ENCODE results near the gene SETDB1. TPM values are rescaled to one million over a fixed set of nuclear protein-coding genes. Genes with fewer than 3 reads are reported as not detected.

Gene SETDB1
- total RNA-seq, 1 donor from 2014 or later, result 30.0 TPM

DNA sequence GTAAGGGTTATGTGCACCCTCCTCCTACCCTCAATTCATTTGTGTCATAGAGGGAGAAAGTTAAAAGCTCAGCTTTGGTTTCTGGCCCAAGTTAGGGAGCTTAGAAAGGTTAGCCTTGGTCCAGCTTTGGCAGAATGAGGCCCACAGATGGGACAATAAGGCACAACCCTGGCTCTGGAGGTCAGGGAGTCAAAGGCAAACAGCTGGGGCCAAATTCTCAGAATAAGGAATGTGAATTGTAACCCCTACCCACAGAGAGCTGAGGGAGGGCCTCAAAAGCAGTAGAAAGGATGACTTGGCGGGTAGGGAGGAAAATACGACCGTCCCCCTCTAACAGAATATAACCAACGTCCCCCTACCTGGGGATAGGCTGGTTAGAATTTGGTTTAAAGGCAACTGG lies 39.4 kb downstream of the SETDB1 start:
- H3K9ac ChIP-seq (ENCODE audit: low read length), result no peak overlapping the region
- FAIRE-seq, result no peak
- no peaks in the 10 kb centered on the region for H3K27me3 Mint-ChIP-seq (ENCODE audit: low read depth, unreplicated experiment)

DNA sequence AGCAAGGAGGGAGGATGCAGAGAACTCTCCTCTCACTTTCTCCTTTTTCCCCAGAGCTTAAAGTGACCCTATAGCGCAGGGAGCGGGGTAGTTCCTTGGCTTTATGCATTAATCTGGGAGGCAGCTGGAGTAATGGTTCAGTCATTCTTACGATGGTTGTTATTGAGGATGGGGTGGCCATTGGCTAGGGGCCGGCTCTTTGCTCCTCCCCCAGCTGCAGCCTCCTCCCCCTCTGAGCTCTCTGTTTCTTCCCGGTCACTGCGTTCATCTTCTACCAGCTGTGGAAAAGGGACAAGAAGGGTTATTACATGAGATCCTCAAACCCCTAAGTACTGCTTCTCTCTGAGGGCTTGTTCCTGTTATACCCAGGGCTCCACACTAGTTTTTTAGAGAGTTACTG lies 39.8 kb downstream of the SETDB1 start:
- DNase-seq (ENCODE audit: low read depth) (no peak), FAIRE-seq (no peak)
- peaks cover 3% of the 10 kb centered on the region for H3K4me1 ChIP-seq (ENCODE audit: insufficient read depth, low read length)
- H3K27me3 ChIP-seq (ENCODE audit: insufficient read depth, low read length), result no peaks in the 10 kb centered on the region
- no peak overlapping the region for H3K27ac ChIP-seq (ENCODE audit: low read depth, low read length)
- peaks cover 5% of the 10 kb centered on the region for H3K4me1 Mint-ChIP-seq (ENCODE audit: low read depth, unreplicated experiment)
- peaks cover 51% of the 10 kb centered on the region for H3K36me3 ChIP-seq (ENCODE audit: insufficient read depth, low read length)
- H3K9me3 Mint-ChIP-seq (ENCODE audit: unreplicated experiment), result no peaks in the 10 kb centered on the region
- no peaks in the 10 kb centered on the region for H3K27me3 Mint-ChIP-seq (ENCODE audit: low read depth, unreplicated experiment)
- peaks cover 38% of the 10 kb centered on the region for H3K79me2 ChIP-seq (ENCODE audit: insufficient read depth, low read length)
- no peak overlapping the region for H3K4me2 ChIP-seq (ENCODE audit: low read length)
- peaks cover 60% of the 10 kb centered on the region for H4K20me1 ChIP-seq (ENCODE audit: insufficient read depth, low read length)
- H3K9ac ChIP-seq (ENCODE audit: low read length), result no peak overlapping the region
- TF ChIP-seq, protein P1, sequence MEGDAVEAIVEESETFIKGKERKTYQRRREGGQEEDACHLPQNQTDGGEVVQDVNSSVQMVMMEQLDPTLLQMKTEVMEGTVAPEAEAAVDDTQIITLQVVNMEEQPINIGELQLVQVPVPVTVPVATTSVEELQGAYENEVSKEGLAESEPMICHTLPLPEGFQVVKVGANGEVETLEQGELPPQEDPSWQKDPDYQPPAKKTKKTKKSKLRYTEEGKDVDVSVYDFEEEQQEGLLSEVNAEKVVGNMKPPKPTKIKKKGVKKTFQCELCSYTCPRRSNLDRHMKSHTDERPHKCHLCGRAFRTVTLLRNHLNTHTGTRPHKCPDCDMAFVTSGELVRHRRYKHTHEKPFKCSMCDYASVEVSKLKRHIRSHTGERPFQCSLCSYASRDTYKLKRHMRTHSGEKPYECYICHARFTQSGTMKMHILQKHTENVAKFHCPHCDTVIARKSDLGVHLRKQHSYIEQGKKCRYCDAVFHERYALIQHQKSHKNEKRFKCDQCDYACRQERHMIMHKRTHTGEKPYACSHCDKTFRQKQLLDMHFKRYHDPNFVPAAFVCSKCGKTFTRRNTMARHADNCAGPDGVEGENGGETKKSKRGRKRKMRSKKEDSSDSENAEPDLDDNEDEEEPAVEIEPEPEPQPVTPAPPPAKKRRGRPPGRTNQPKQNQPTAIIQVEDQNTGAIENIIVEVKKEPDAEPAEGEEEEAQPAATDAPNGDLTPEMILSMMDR (IDR thresholded peaks at IDR 0.05; ENCODE audit: insufficient read depth, low read depth, low read length), result no peak
- TF ChIP-seq EZH2 (IDR thresholded peaks at IDR 0.05; ENCODE audit: insufficient read depth, low read length), result no peak
- peaks cover 48% of the 10 kb centered on the region for H3K36me3 Mint-ChIP-seq (ENCODE audit: low read depth, unreplicated experiment)
- H3K27ac Mint-ChIP-seq (ENCODE audit: unreplicated experiment), result no peak overlapping the region
- H3K9me3 ChIP-seq (ENCODE audit: insufficient read depth, low read depth, low read length), result no peaks in the 10 kb centered on the region
- H2AFZ ChIP-seq (ENCODE audit: low read depth, low read length), result no peak overlapping the region
- no peak overlapping the region for H3K4me3 ChIP-seq (ENCODE audit: insufficient read depth, low read depth, low read length)
- H3K4me3 Mint-ChIP-seq (ENCODE audit: unreplicated experiment), result no peak overlapping the region

More for the DNA sequence above, 39.4 kb downstream of the SETDB1 start:
- no peaks in the 10 kb centered on the region for H3K27me3 ChIP-seq (ENCODE audit: insufficient read depth, low read length)
- H4K20me1 ChIP-seq (ENCODE audit: insufficient read depth, low read length), result peaks cover 56% of the 10 kb centered on the region
- no peaks in the 10 kb centered on the region for H3K9me3 ChIP-seq (ENCODE audit: insufficient read depth, low read depth, low read length)
- no peak overlapping the region for H2AFZ ChIP-seq (ENCODE audit: low read depth, low read length)
- Mint-ChIP-seq H3K4me1 (ENCODE audit: low read depth, unreplicated experiment) (peaks cover 2% of the 10 kb centered on the region), H3K27ac (ENCODE audit: unreplicated experiment) (no peak overlapping the region), H3K9me3 (ENCODE audit: unreplicated experiment) (no peaks in the 10 kb centered on the region), H3K36me3 (ENCODE audit: low read depth, unreplicated experiment) (peaks cover 49% of the 10 kb centered on the region), H3K4me3 (ENCODE audit: unreplicated experiment) (no peak overlapping the region)
- peaks cover 34% of the 10 kb centered on the region for H3K79me2 ChIP-seq (ENCODE audit: insufficient read depth, low read length)
- no peak overlapping the region for H3K4me3 ChIP-seq (ENCODE audit: insufficient read depth, low read depth, low read length)
- peaks cover 54% of the 10 kb centered on the region for H3K36me3 ChIP-seq (ENCODE audit: insufficient read depth, low read length)
- TF ChIP-seq, protein P1 (IDR thresholded peaks at IDR 0.05; ENCODE audit: insufficient read depth, low read depth, low read length), result no peak
- TF ChIP-seq EZH2 (IDR thresholded peaks at IDR 0.05; ENCODE audit: insufficient read depth, low read length), result no peak
- DNase-seq (ENCODE audit: low read depth), result no peak
- H3K4me2 ChIP-seq (ENCODE audit: low read length), result no peak overlapping the region
- H3K27ac ChIP-seq (ENCODE audit: low read depth, low read length), result no peak overlapping the region
- no peaks in the 10 kb centered on the region for H3K4me1 ChIP-seq (ENCODE audit: insufficient read depth, low read length)

DNA sequence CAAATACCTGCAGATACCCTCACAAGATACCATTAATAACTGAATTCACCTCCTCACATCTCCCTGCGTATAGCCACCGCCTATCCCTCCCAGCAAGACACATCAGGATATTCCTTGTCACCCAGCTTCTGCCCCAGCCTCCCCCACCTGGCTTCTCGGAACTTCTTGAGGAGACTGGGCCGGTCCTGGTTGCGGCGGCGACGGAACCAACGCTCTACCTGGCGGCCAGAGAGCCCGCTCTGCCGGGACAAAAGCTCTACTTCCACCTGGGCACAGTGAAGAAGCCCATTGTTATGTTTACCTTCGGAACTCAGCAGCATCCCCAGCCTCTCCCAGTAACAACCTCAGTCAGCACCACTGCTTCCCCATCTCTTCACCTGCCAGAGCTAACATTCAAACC lies 41.8 kb downstream of the SETDB1 start:
- TF ChIP-seq, protein P1 (IDR thresholded peaks at IDR 0.05; ENCODE audit: insufficient read depth, low read depth, low read length), result no peak
- TF ChIP-seq EZH2 (IDR thresholded peaks at IDR 0.05; ENCODE audit: insufficient read depth, low read length), result no peak
- no peak overlapping the region for H3K4me3 ChIP-seq (ENCODE audit: insufficient read depth, low read depth, low read length)
- H3K27ac Mint-ChIP-seq (ENCODE audit: unreplicated experiment), result no peak overlapping the region
- peaks cover 24% of the 10 kb centered on the region for H3K4me1 Mint-ChIP-seq (ENCODE audit: low read depth, unreplicated experiment)
- H3K27me3 Mint-ChIP-seq (ENCODE audit: low read depth, unreplicated experiment), result no peaks in the 10 kb centered on the region
- no peaks in the 10 kb centered on the region for H3K27me3 ChIP-seq (ENCODE audit: insufficient read depth, low read length)
- H3K36me3 ChIP-seq (ENCODE audit: insufficient read depth, low read length), result peaks cover 40% of the 10 kb centered on the region
- H3K36me3 Mint-ChIP-seq (ENCODE audit: low read depth, unreplicated experiment), result peaks cover 37% of the 10 kb centered on the region
- no peaks in the 10 kb centered on the region for H3K9me3 ChIP-seq (ENCODE audit: insufficient read depth, low read depth, low read length)
- no peak overlapping the region for H2AFZ ChIP-seq (ENCODE audit: low read depth, low read length)
- H3K4me1 ChIP-seq (ENCODE audit: insufficient read depth, low read length), result peaks cover 22% of the 10 kb centered on the region
- no peak overlapping the region for H3K4me2 ChIP-seq (ENCODE audit: low read length)
- peaks cover 79% of the 10 kb centered on the region for H4K20me1 ChIP-seq (ENCODE audit: insufficient read depth, low read length)
- H3K4me3 Mint-ChIP-seq (ENCODE audit: unreplicated experiment), result peak overlapping the region; percentile 4
- no peak for FAIRE-seq
- H3K9me3 Mint-ChIP-seq (ENCODE audit: unreplicated experiment), result no peaks in the 10 kb centered on the region
- DNase-seq (ENCODE audit: low read depth), result no peak
- H3K27ac ChIP-seq (ENCODE audit: low read depth, low read length), result no peak overlapping the region
- H3K9ac ChIP-seq (ENCODE audit: low read length), result no peak overlapping the region
- H3K79me2 ChIP-seq (ENCODE audit: insufficient read depth, low read length), result peaks cover 58% of the 10 kb centered on the region

Data from astrocyte (in vitro differentiated cells and primary cell).